ENCODE results near the gene GSTM3. TPM values are rescaled to one million over a fixed set of nuclear protein-coding genes. Genes with fewer than 3 reads are reported as not detected.
"Not testable (repeated sequence)": the region's sequence is repeated elsewhere in the genome, so short reads cannot be mapped to it uniquely, and the experiment has no call there.

The GSTM3 gene
- total and polyA plus RNA-seq, 4 donors, result 17.9 to 146 (median 66.1) TPM

GRCh38 chr1:109750241-109750882 lies 9.5 kb upstream of the GSTM3 start:
- intact Hi-C loops (cut with DNase I), result no loop called here
- H3K9me3 ChIP-seq (ENCODE audit: control insufficient read depth, low read length), result peaks cover 1% of the 10 kb centered on the region
- H3K4me3 ChIP-seq (ENCODE audit: low read length in 2 of 2), result no peak overlapping the region
- ATAC-seq (ENCODE audit: low FRiP score), result no peak
- WGBS, 2 donors, result 95 to 96% methylated on average over 11 of the region's 11 CpGs
- no peak for DNase-seq
- no peaks in the 10 kb centered on the region for H3K4me1 ChIP-seq (ENCODE audit: control insufficient read depth in 1 of 2, insufficient read depth in 2 of 2, low read length in 2 of 2)
- no peaks in the 10 kb centered on the region for H3K36me3 ChIP-seq (ENCODE audit: control insufficient read depth in 1 of 2, insufficient read depth in 2 of 2, low read length in 1 of 2)
- H3K27ac ChIP-seq (ENCODE audit: low read depth in 1 of 2, low read length in 2 of 2), result no peak overlapping the region
- no peaks in the 10 kb centered on the region for H3K27me3 ChIP-seq (ENCODE audit: control insufficient read depth in 1 of 2, insufficient read depth in 2 of 2, low read length in 1 of 2)

GRCh38 chr1:109749221-109749620 lies 8.4 kb upstream of the GSTM3 start:
- Histone ChIP-seq H3K4me1 (ENCODE audit: control insufficient read depth in 1 of 2, insufficient read depth in 2 of 2, low read length in 2 of 2) (no peaks in the 10 kb centered on the region), H3K27me3 (ENCODE audit: control insufficient read depth in 1 of 2, insufficient read depth in 2 of 2, low read length in 1 of 2) (no peaks in the 10 kb centered on the region), H3K27ac (ENCODE audit: low read depth in 1 of 2, low read length in 2 of 2) (no peak overlapping the region), H3K4me3 (ENCODE audit: low read length in 2 of 2) (no peak overlapping the region), H3K9me3 (ENCODE audit: control insufficient read depth, low read length) (peaks cover 1% of the 10 kb centered on the region), H3K36me3 (ENCODE audit: control insufficient read depth in 1 of 2, insufficient read depth in 2 of 2, low read length in 1 of 2) (no peaks in the 10 kb centered on the region)
- DNase-seq, result no peak
- intact Hi-C loops (cut with DNase I), result no loop called here
- ATAC-seq (ENCODE audit: low FRiP score), result no peak

GRCh38 chr1:109748311-109748710 lies 7.5 kb upstream of the GSTM3 start:
- H3K9me3 ChIP-seq (ENCODE audit: control insufficient read depth, low read length); H3K4me1 ChIP-seq (ENCODE audit: control insufficient read depth in 1 of 2, insufficient read depth in 2 of 2, low read length in 2 of 2); H3K27me3 ChIP-seq (ENCODE audit: control insufficient read depth in 1 of 2, insufficient read depth in 2 of 2, low read length in 1 of 2); intact Hi-C loops (cut with DNase I); ATAC-seq (ENCODE audit: low FRiP score); H3K4me3 ChIP-seq (ENCODE audit: low read length in 2 of 2); H3K36me3 ChIP-seq (ENCODE audit: control insufficient read depth in 1 of 2, insufficient read depth in 2 of 2, low read length in 1 of 2); H3K27ac ChIP-seq (ENCODE audit: low read depth in 1 of 2, low read length in 2 of 2); DNase-seq: not testable (repeated sequence)
- 90 to 92% methylated on average over 7 to 10 of the region's 10 CpGs for WGBS, 2 donors

GRCh38 chr1:109739738-109740614 lies 862 bp downstream of the GSTM3 start:
- Histone ChIP-seq H3K27ac (ENCODE audit: low read depth in 1 of 2, low read length in 2 of 2) (no peak overlapping the region), H3K36me3 (ENCODE audit: control insufficient read depth in 1 of 2, insufficient read depth in 2 of 2, low read length in 1 of 2) (peaks cover 0 to 2% of the 10 kb centered on the region in 2 donors), H3K4me3 (ENCODE audit: low read length in 2 of 2) (peak overlapping the region; percentile 48 to 68), H3K4me1 (ENCODE audit: control insufficient read depth in 1 of 2, insufficient read depth in 2 of 2, low read length in 2 of 2) (no peaks in the 10 kb centered on the region), H3K9me3 (ENCODE audit: control insufficient read depth, low read length) (no peaks in the 10 kb centered on the region), H3K27me3 (ENCODE audit: control insufficient read depth in 1 of 2, insufficient read depth in 2 of 2, low read length in 1 of 2) (no peaks in the 10 kb centered on the region)
- intact Hi-C loops (cut with DNase I), result no loop called here
- 0 to 1% methylated on average over 82 to 86 of the region's 86 CpGs for WGBS, 2 donors
- ATAC-seq (ENCODE audit: low FRiP score) (peak; percentile 97), DNase-seq (peak; percentile 84 to 94)

DNA sequence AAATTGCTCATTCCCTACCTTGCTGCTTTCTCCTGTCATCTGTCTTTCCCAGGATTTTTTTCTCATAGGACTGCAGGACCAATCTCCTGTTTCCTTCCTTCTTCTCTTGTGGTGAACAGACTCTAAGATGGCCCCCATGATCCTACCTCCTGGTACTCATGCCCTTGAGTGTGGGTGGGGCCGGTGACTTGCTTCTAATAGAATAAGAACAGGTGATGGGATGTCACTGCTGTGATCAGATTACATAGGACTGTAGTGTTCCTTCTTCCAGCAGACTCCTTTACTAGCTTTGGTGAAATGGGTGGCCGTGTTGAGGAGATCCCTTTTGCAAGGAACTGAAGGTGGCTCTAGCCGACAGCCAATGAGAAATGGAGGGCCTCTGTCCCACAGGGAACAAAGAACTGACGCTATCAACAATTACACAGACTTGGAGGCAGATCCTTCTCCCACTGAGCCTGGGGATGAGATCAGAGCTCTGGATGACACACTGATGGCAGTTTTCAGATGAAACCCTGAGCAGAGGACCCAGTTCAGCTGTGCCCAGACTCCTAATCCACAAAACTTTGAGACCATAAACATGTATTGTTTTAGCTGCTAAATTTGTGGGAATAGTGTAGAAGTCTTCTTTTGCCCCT lies 7.5 kb downstream of the GSTM3 start:
- Histone ChIP-seq H3K27me3 (ENCODE audit: control insufficient read depth in 1 of 2, insufficient read depth in 2 of 2, low read length in 1 of 2) (no peaks in the 10 kb centered on the region), H3K9me3 (ENCODE audit: control insufficient read depth, low read length) (no peaks in the 10 kb centered on the region), H3K27ac (ENCODE audit: low read depth in 1 of 2, low read length in 2 of 2) (no peak overlapping the region), H3K4me1 (ENCODE audit: control insufficient read depth in 1 of 2, insufficient read depth in 2 of 2, low read length in 2 of 2) (no peaks in the 10 kb centered on the region), H3K4me3 (ENCODE audit: low read length in 2 of 2) (no peak overlapping the region), H3K36me3 (ENCODE audit: control insufficient read depth in 1 of 2, insufficient read depth in 2 of 2, low read length in 1 of 2) (peaks cover 0 to 4% of the 10 kb centered on the region in 2 donors)
- no peak for DNase-seq
- no peak for ATAC-seq (ENCODE audit: low FRiP score)
- intact Hi-C loops (cut with DNase I), result no loop called here
- WGBS, 2 donors, result 93% methylated on average over 4 of the region's 4 CpGs

- Histone ChIP-seq H3K9me3 (ENCODE audit: control insufficient read depth, low read length) (no peaks in the 10 kb centered on the region), H3K4me3 (ENCODE audit: low read length in 2 of 2) (no peak overlapping the region), H3K27me3 (ENCODE audit: control insufficient read depth in 1 of 2, insufficient read depth in 2 of 2, low read length in 1 of 2) (no peaks in the 10 kb centered on the region), H3K4me1 (ENCODE audit: control insufficient read depth in 1 of 2, insufficient read depth in 2 of 2, low read length in 2 of 2) (no peaks in the 10 kb centered on the region), H3K36me3 (ENCODE audit: control insufficient read depth in 1 of 2, insufficient read depth in 2 of 2, low read length in 1 of 2) (peaks cover 0 to 2% of the 10 kb centered on the region in 2 donors), H3K27ac (ENCODE audit: low read depth in 1 of 2, low read length in 2 of 2) (no peak overlapping the region)
- intact Hi-C loops (cut with DNase I), result no loop called here
- ATAC-seq (ENCODE audit: low FRiP score) (no peak), DNase-seq (no peak)
- WGBS, 2 donors, result 80% methylated on average over 3 of the region's 3 CpGs
Measured at GRCh38 chr1:109732390-109732881, 8.4 kb downstream of the GSTM3 start.

DNA sequence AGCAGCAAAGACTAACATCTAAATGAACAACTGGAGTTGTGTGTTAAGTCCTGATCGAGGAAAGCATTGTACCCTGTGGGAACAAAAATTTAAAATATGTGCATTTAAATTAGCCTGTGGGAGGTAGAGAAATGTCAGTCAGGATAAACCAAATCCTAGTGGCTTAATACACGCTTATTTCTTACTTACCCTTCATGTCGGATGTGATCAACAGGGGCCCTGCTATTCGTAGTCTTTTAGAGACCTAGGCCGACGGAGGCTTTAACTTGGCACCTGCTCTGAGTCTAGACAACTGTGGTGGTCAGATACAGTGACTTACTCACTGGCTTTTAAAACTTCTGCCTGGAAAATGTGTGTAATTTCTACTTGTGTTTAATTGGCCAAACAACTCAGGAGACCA lies 10.2 kb downstream of the GSTM3 start:
- Histone ChIP-seq H3K27ac (ENCODE audit: low read depth in 1 of 2, low read length in 2 of 2) (no peak overlapping the region), H3K9me3 (ENCODE audit: control insufficient read depth, low read length) (no peaks in the 10 kb centered on the region), H3K27me3 (ENCODE audit: control insufficient read depth in 1 of 2, insufficient read depth in 2 of 2, low read length in 1 of 2) (no peaks in the 10 kb centered on the region), H3K4me3 (ENCODE audit: low read length in 2 of 2) (no peak overlapping the region), H3K36me3 (ENCODE audit: control insufficient read depth in 1 of 2, insufficient read depth in 2 of 2, low read length in 1 of 2) (peaks cover 0 to 2% of the 10 kb centered on the region in 2 donors), H3K4me1 (ENCODE audit: control insufficient read depth in 1 of 2, insufficient read depth in 2 of 2, low read length in 2 of 2) (no peaks in the 10 kb centered on the region)
- ATAC-seq (ENCODE audit: low FRiP score) (no peak), DNase-seq (no peak)
- intact Hi-C loops (cut with DNase I), result no loop called here
- WGBS, 2 donors, result 76 to 81% methylated on average over 6 of the region's 6 CpGs

- Histone ChIP-seq H3K27ac (ENCODE audit: low read depth in 1 of 2, low read length in 2 of 2) (no peak overlapping the region), H3K9me3 (ENCODE audit: control insufficient read depth, low read length) (no peaks in the 10 kb centered on the region), H3K36me3 (ENCODE audit: control insufficient read depth in 1 of 2, insufficient read depth in 2 of 2, low read length in 1 of 2) (no peaks in the 10 kb centered on the region), H3K4me3 (ENCODE audit: low read length in 2 of 2) (no peak overlapping the region), H3K27me3 (ENCODE audit: control insufficient read depth in 1 of 2, insufficient read depth in 2 of 2, low read length in 1 of 2) (no peaks in the 10 kb centered on the region), H3K4me1 (ENCODE audit: control insufficient read depth in 1 of 2, insufficient read depth in 2 of 2, low read length in 2 of 2) (no peaks in the 10 kb centered on the region)
- DNase-seq (no peak), ATAC-seq (ENCODE audit: low FRiP score) (no peak)
- WGBS, 2 donors, result 92 to 95% methylated on average over 7 of the region's 7 CpGs
- intact Hi-C loops (cut with DNase I), result no loop called here
Measured at GRCh38 chr1:109728870-109729269, 12.0 kb downstream of the GSTM3 start.

Data from aorta (tissue), 5 donors.